H1 (cell line): ENCODE data around the gene ATP6V0A1. TPM values are rescaled to one million over a fixed set of nuclear protein-coding genes. Genes with fewer than 3 reads are reported as not detected.

Source experiments
- CTCF ChIP-seq, 3 experiments: IDR thresholded peaks; 1 replicate in 2 of 3; 2 replicates in 1 of 3; pipeline versions ENCODE4 v1.5.1 to v1.6.1; 2011; ENCODE audit warnings: low read length in 3 of 3, mild to moderate bottlenecking in 3 of 3, inconsistent platforms in 2 of 3, low read depth in 1 of 3, moderate library complexity in 1 of 3; ENCODE audit not compliant: insufficient read depth in 1 of 3; ENCODE audit errors: control extremely low read depth in 1 of 3
- RAD21 ChIP-seq, 2 experiments: IDR thresholded peaks in 1 of 2; conservative IDR thresholded peaks in 1 of 2; 2 replicates each; pipeline ENCODE4 v1.6.1; 2011; ENCODE audit warnings: low read depth in 2 of 2, low read length in 2 of 2, improper control_type of control experiment in 1 of 2, inconsistent platforms in 1 of 2, mild to moderate bottlenecking in 1 of 2, moderate library complexity in 1 of 2
- polyA plus RNA-seq, 7 experiments: library from polyadenylated mRNA; depleted of rRNA in 3 of 7; stranded (reverse) in 5 of 7; unstranded in 2 of 7; fragments of >200 nt in 5 of 7; fragments of 200-250 nt in 2 of 7; gene quantifications; 1 replicate in 5 of 7; 2 replicates in 1 of 7; 4 replicates in 1 of 7; pipeline versions ENCODE4 v1.2.1 to v1.2.3, GENCODE V29; 2011 to 2013; ENCODE audit warnings: missing spikeins in 2 of 7, mixed read lengths in 2 of 7
- total RNA-seq: library from RNA; stranded (reverse); fragmentation: NEBNext Ultra II Directional; extraction: Animal tissue kit (Norgen Biotek cat#: 25700); gene quantifications from 2 replicates; pipeline ENCODE4 v1.2.1, GENCODE V29; 2021

ATP6V0A1 gene
- total and polyA plus RNA-seq, 2 of the 8 experiments (the other 6 are each of a cell fraction or from before 2014, with no cell fraction given) = 55.3 to 63.4 TPM

- TF ChIP-seq RAD21 (IDR thresholded peaks at IDR 0.05 in 1 of 2, conservative IDR thresholded peaks at IDR 0.05 in 1 of 2; ENCODE audit: low read depth in 2 of 2, low read length in 2 of 2) (peak; percentile 71 to 73), CTCF (IDR thresholded peaks at IDR 0.05; ENCODE audit: control extremely low read depth in 1 of 3, insufficient read depth in 1 of 3, low read depth in 1 of 3, low read length in 3 of 3) (peak; percentile 92 to 99 (median 99))
Measured at GRCh38 chr17:42517516-42517915, 58.8 kb downstream of the ATP6V0A1 start (continued).
